NCI-H1048 (cell line): ENCODE measurements around the gene KIR3DL1.
"Not testable (repeated sequence)": the region's sequence is repeated elsewhere in the genome, so short reads cannot be mapped to it uniquely, and the experiment has no call there.

Experiments used
- DNase-seq: peaks from one replicate; lab custom pipeline; 2025; lab: John Stamatoyannopoulos, UW

KIR3DL1 gene

GRCh38 chr19:54816251-54816650, at the start of gene KIR3DL1:
Gene KIR3DL1, plus strand, starts transcription at chr19:54816468.
- not testable (repeated sequence) for DNase-seq

GRCh38 chr19:54769646-54770045, 46.6 kb upstream of the KIR3DL1 start, which contains the start of gene KIR2DL1:
Gene KIR2DL1, plus strand, starts transcription at chr19:54769793. Its CDS starts 58 bp downstream, at chr19:54769851.
- not testable (repeated sequence) for DNase-seq

- not testable (repeated sequence) for DNase-seq
Observed at GRCh38 chr19:54770511-54770910, 45.8 kb upstream of the KIR3DL1 start.

GRCh38 chr19:54771018-54771960, 45.0 kb upstream of the KIR3DL1 start:
- DNase-seq: not testable (repeated sequence)

GRCh38 chr19:54772666-54773065, 43.6 kb upstream of the KIR3DL1 start:
- DNase-seq: not testable (repeated sequence)

- DNase-seq: not testable (repeated sequence)
Observed at GRCh38 chr19:54775095-54775815, 41.0 kb upstream of the KIR3DL1 start.

- DNase-seq: not testable (repeated sequence)
Observed at GRCh38 chr19:54775830-54776229, 40.4 kb upstream of the KIR3DL1 start.

- not testable (repeated sequence) for DNase-seq
Observed at GRCh38 chr19:54777851-54778250, 38.4 kb upstream of the KIR3DL1 start.

- DNase-seq: not testable (repeated sequence)
Observed at GRCh38 chr19:54778896-54779295, 37.4 kb upstream of the KIR3DL1 start.

GRCh38 chr19:54782916-54783315, 33.4 kb upstream of the KIR3DL1 start:
- DNase-seq: not testable (repeated sequence)

GRCh38 chr19:54786091-54786723, 30.1 kb upstream of the KIR3DL1 start:
- not testable (repeated sequence) for DNase-seq

GRCh38 chr19:54788154-54788553, 28.1 kb upstream of the KIR3DL1 start:
- not testable (repeated sequence) for DNase-seq

- DNase-seq: no peak
Observed at GRCh38 chr19:54790711-54791110, 25.6 kb upstream of the KIR3DL1 start.

- no peak for DNase-seq
Observed at GRCh38 chr19:54791476-54791875, 24.8 kb upstream of the KIR3DL1 start.

GRCh38 chr19:54792814-54793213, 23.5 kb upstream of the KIR3DL1 start:
- DNase-seq: no peak

GRCh38 chr19:54795758-54796157, 20.5 kb upstream of the KIR3DL1 start:
- DNase-seq: no peak

GRCh38 chr19:54803410-54803809, 12.9 kb upstream of the KIR3DL1 start, which contains the start of gene KIR2DL4:
Gene KIR2DL4, plus strand, starts transcription at chr19:54803610. Its CDS starts 42 bp downstream, at chr19:54803652.
- no peak for DNase-seq

GRCh38 chr19:54804101-54804500, 12.2 kb upstream of the KIR3DL1 start:
- no peak for DNase-seq

- no peak for DNase-seq
Observed at GRCh38 chr19:54804571-54804970, 11.7 kb upstream of the KIR3DL1 start.

GRCh38 chr19:54805665-54806515, 10.4 kb upstream of the KIR3DL1 start:
- no peak for DNase-seq

- no peak for DNase-seq
Observed at GRCh38 chr19:54806516-54806838, 9.8 kb upstream of the KIR3DL1 start.
